Activated T-helper 1 cell treated with anti-CD3 and anti-CD28 coated beads, Interleukin-2, amount 50 U/mL, for 16 hours (primary cell): ENCODE results near the gene TRPM6.

Experiments
- DNase-seq, 2 donors: peaks; one replicate each; pipeline ENCODE4 v3.0.0-alpha.2; 2020; ENCODE audit warnings: low read depth in 1 of 2, low spot score in 1 of 2

The TRPM6 gene

GRCh38 chr9:74721696-74722660 is 165.7 kb downstream of the TRPM6 start:
- DNase-seq = no peak

GRCh38 chr9:74719306-74719705 is 168.4 kb downstream of the TRPM6 start:
- no peak for DNase-seq

- no peak for DNase-seq
These were observed 169.0 kb downstream of the TRPM6 start for GRCh38 chr9:74718709-74719108.

DNA sequence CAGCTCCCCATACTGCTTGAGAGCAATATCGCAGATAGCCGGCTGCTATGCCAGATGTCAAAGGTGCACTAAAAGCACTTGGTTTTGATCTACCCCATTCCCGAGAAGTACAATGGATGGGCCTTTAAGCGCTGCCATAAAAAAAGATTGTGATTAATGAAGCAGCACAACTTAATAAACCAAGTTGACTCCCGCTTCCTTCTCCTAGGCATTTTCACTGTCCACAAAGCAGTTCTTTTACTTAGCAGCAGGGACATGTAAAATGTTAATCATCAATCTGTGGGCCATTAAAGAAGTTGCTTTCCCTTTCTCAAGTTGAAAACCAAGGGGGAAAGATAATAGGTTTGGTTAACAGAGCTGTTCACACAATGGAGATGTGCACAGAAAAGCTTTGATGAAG is 176.4 kb downstream of the TRPM6 start:
- no peak for DNase-seq

DNA sequence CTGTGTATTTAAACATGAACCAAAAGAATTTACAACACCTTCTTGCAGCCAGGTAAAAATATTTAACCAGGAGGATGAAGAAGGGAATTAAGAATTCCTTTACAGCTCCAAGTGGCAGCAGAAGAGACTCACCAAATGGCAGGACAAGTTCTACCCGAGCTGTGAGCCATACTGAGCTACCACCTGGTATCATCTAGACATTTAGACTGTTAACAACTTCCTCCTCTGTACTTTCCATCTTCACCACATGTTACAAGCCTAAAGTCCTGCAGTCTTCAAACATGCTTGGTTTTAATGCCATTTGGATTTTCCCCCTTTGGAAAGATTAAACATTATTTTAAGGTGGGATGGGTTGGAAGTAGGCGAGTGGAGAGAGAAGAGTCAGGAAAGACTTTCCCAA is 190.2 kb downstream of the TRPM6 start:
- no peak for DNase-seq

DNA sequence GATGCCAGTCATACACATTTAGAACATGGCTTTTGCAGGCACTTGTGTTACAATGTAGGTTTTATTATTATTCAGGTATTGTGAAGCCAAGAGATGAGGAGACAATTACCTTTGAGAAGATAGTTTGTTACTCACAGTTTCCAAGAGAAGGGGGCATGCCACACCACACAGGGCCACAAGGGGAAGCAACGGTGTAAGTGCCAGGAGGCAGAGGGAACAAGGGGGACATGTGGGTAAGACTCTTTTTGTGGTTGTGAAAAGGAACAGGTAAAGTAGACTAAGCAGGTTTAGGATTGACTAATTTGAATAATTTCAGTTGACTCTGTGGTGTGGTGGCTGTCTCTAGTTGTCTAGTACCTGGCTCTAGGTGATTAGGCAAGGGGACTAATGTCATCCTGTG is 191.2 kb downstream of the TRPM6 start:
- no peak for DNase-seq

GRCh38 chr9:74691058-74691457 is 196.7 kb downstream of the TRPM6 start:
- DNase-seq = no peak

DNA sequence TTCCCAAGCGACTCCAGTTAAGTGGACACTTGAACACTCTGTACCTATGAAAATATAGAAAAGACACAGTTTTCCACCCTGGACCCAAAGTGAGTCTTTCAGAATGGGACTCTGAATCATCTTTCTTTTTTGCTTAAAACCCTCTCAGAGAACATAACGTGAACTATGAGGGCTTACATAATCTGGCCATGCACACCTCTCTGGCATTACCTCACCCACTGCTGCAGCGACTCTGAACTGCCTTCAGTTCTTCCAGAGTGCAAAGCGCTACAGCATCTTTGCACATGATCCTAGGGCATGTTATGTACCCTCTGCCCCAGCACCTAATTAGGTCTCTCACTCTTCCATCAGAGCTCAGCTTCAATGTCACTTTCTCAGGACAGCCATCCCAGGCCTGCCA is 204.4 kb downstream of the TRPM6 start:
- DNase-seq = no peak

DNA sequence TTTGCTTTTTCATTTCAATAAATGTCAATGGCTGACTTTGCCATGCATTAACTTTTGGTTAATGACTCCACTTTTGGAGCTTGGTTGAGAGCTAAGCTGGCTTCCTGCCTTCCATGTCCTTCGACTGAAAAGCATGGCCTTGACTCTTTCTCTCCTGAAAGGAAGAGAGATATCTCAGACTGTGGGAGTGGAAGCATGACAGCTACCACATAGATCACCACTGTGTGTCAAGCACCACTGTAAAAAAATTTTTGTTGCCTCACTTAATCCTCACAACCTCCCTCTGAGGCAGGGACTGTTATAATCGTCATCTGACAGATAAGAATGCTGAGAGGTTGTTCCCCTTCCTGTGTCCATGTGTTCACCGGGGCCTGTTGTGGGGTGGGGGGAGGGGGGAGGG is 205.8 kb downstream of the TRPM6 start:
- no peak for DNase-seq

DNA sequence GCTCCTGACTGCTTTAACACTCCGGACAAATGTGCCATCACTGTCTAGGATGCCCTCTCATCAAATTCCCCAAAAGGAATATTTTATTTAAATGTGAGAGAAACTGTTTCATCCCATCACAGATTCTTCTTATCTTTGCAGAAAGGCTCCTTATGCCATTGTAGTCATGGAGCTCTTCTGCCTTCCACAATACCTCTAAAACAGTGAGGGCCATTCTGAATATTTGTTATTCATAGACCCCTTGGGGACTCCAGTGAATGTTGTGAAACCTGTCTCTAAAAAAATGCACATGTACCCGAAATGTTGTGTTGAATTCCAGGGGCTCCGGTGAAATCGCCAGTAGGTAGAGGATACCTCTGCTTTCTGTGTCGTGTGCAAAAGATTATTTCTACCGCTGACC is 213.6 kb downstream of the TRPM6 start:
- no peak for DNase-seq
